Ascending aorta (tissue), 2 donors: Measurements from ENCODE around the gene ABCA8. TPM values are rescaled to one million over a fixed set of nuclear protein-coding genes. Genes with fewer than 3 reads are reported as not detected.

Experiments
- DNase-seq, 2 donors: peaks; one replicate each; pipeline ENCODE4 v3.0.0-alpha.2; 2019; ENCODE audit warnings: low spot score in 2 of 2
- H3K27ac ChIP-seq, 2 donors: fragments of 200-600 bp; sonication (generic); one replicate each; pipeline ENCODE4 v1.5.1; 2016 to 2017; ENCODE audit warnings: mild to moderate bottlenecking in 1 of 2
- H3K27me3 ChIP-seq: fragments of 200-600 bp; sonication (generic); one replicate; pipeline ENCODE4 v1.5.1; 2017
- H3K36me3 ChIP-seq, 2 donors: fragments of 200-600 bp; sonication (generic); one replicate each; pipeline ENCODE4 v1.5.1; 2016
- H3K4me1 ChIP-seq, 2 donors: fragments of 200-600 bp; sonication (generic); one replicate each; pipeline ENCODE4 v1.5.1; 2016 to 2017; ENCODE audit warnings: mild to moderate bottlenecking in 1 of 2
- H3K4me3 ChIP-seq, 2 donors: fragments of 200-600 bp; sonication (generic); one replicate each; pipeline ENCODE4 v1.5.1; 2016 to 2017; ENCODE audit warnings: mild to moderate bottlenecking in 1 of 2
- H3K9me3 ChIP-seq, 2 donors: fragments of 200-600 bp; sonication (generic); one replicate each; pipeline ENCODE4 v1.5.1; 2016
- intact Hi-C: fragments of 100-400 bp; cut with DNase I; formaldehyde crosslinking; loops from one replicate; pipeline ENCODE4 v1.15.1; 2023
- total RNA-seq: library from RNA; depleted of rRNA; stranded (reverse); fragments of >200 nt; gene quantifications from one replicate; pipeline ENCODE4 v1.1.0, GENCODE V29; 2016
- TF ChIP-seq, protein P1 (sequence below), 3 experiments: fragments of 200-600 bp in 2 of 3; fragments of 450-650 bp in 1 of 3; sonication (generic) in 2 of 3; IDR thresholded peaks; one replicate each; pipeline ENCODE4 v1.5.1; 2016 to 2019; ENCODE audit warnings: antibody characterized with exemption in 3 of 3, mild to moderate bottlenecking in 1 of 3, moderate library complexity in 1 of 3

The ABCA8 gene
- total RNA-seq, 1 donor from 2014 or later: 69.6 TPM

- intact Hi-C loops: no loop called here
- no peaks in the 10 kb centered on the region for H3K27me3 ChIP-seq
- DNase-seq: no peak
- no peaks in the 10 kb centered on the region for H3K9me3 ChIP-seq
- no peaks in the 10 kb centered on the region for H3K4me1 ChIP-seq
- no peaks in the 10 kb centered on the region for H3K36me3 ChIP-seq
- H3K4me3 ChIP-seq: no peak overlapping the region
- no peak overlapping the region for H3K27ac ChIP-seq
- TF ChIP-seq, protein P1, sequence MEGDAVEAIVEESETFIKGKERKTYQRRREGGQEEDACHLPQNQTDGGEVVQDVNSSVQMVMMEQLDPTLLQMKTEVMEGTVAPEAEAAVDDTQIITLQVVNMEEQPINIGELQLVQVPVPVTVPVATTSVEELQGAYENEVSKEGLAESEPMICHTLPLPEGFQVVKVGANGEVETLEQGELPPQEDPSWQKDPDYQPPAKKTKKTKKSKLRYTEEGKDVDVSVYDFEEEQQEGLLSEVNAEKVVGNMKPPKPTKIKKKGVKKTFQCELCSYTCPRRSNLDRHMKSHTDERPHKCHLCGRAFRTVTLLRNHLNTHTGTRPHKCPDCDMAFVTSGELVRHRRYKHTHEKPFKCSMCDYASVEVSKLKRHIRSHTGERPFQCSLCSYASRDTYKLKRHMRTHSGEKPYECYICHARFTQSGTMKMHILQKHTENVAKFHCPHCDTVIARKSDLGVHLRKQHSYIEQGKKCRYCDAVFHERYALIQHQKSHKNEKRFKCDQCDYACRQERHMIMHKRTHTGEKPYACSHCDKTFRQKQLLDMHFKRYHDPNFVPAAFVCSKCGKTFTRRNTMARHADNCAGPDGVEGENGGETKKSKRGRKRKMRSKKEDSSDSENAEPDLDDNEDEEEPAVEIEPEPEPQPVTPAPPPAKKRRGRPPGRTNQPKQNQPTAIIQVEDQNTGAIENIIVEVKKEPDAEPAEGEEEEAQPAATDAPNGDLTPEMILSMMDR (IDR thresholded peaks at IDR 0.05): no peak
Observed at GRCh38 chr17:68840073-68840472, 115.1 kb downstream of the ABCA8 start.

DNA sequence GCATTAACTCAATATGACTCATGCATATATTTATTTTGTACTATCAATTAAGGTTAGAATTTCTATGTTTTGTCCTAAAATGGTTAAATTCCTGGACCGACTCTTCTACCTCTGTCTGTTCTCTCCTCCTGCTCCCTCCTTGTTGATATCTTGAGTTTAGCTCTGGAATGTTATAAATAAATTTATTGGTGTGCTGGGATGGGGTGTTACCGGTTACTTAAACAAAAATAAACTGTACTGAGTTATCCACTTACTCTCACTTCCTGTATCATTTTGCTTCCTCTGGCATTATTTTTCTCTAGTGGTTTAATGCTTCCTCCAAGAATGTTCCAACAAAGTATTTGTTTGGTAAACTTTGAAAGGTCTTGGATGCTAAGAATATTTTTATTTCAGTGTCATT, 120.1 kb downstream of the ABCA8 start:
- TF ChIP-seq, protein P1 (IDR thresholded peaks at IDR 0.05): no peak
- intact Hi-C loops: no loop called here
- Histone ChIP-seq H3K27ac (no peak overlapping the region), H3K27me3 (no peaks in the 10 kb centered on the region), H3K4me1 (no peaks in the 10 kb centered on the region), H3K9me3 (no peaks in the 10 kb centered on the region), H3K4me3 (no peak overlapping the region), H3K36me3 (no peaks in the 10 kb centered on the region)
- no peak for DNase-seq

- intact Hi-C loops: no loop called here
- Histone ChIP-seq H3K27ac (no peak overlapping the region), H3K9me3 (no peaks in the 10 kb centered on the region), H3K36me3 (no peaks in the 10 kb centered on the region), H3K4me3 (no peak overlapping the region), H3K4me1 (no peaks in the 10 kb centered on the region), H3K27me3 (no peaks in the 10 kb centered on the region)
- no peak for DNase-seq
- TF ChIP-seq, protein P1 (IDR thresholded peaks at IDR 0.05): no peak
Observed at GRCh38 chr17:68834328-68834836, 120.8 kb downstream of the ABCA8 start.

DNA sequence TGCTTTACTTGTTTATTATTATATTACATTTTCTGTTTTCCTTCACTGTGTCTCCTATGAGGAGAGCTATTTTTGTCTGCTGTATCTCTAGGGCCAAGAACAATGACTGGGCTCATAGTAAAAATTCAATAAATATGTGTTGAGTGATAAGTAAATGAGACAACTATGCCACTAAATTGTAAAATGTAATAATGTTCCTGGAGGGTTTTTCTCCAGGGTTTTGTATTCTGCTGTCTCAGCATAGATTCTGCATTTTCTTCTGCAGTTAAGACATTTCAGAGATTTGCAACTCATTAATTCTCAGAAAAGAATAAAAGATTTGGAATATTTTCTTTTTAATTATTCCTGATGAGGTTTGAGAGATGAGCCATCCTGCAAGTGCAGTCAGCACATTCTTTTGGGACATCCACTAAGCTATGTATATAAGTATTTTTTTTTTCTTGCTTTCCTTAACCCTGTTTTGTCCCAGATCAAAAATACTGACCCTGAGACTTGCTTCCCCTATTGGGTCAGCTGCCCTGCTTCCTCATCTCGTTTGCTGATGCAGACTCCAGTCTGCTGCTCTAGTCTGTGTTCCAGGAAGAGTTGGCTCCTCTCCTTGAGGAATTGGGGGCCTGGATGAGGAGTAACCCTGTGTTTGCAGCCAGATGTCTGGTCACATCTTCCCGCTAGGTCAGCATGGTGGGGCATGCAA, 122.9 kb downstream of the ABCA8 start:
- TF ChIP-seq, protein P1 (IDR thresholded peaks at IDR 0.05): no peak
- Histone ChIP-seq H3K36me3 (no peaks in the 10 kb centered on the region), H3K27ac (no peak overlapping the region), H3K9me3 (no peaks in the 10 kb centered on the region), H3K4me1 (no peaks in the 10 kb centered on the region), H3K27me3 (no peaks in the 10 kb centered on the region), H3K4me3 (no peak overlapping the region)
- intact Hi-C loops: no loop called here
- DNase-seq: peak in 1 of 2 donors; percentile 10

DNA sequence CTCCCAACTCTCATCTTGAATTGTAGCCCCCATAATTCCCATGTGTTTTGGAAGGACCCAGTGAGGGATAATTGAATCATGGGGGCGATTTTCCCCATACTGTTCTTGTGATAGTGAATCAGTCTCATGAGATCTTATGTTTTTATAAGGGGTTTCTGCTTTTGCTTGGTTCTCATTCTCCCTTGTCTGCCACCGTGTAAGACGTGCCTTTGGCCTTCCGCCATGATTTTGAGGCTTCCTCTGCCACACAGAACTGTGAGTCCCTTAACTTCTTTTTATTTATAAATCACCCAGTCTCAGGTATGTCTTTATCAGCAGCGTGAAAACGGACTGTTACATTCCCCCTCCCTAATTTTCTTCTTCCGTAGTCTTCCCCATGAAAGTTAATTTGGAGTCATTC, 124.0 kb downstream of the ABCA8 start:
- Histone ChIP-seq H3K4me3 (no peak overlapping the region), H3K36me3 (no peaks in the 10 kb centered on the region), H3K27ac (no peak overlapping the region), H3K4me1 (no peaks in the 10 kb centered on the region), H3K27me3 (no peaks in the 10 kb centered on the region), H3K9me3 (no peaks in the 10 kb centered on the region)
- intact Hi-C loops: no loop called here
- DNase-seq: no peak
- TF ChIP-seq, protein P1 (IDR thresholded peaks at IDR 0.05): no peak
